DOHH2 (cell line): ENCODE data around the gene PEAK3.
A peak's percentile ranks its signal among the peaks of the same experiment; 100 is the strongest.

Experiments
- H3F3A ChIP-seq: fragments of 200-600 bp; sonication (generic), shearing (Covaris generic); 2 replicates; pipeline ENCODE4 v1.6.0; 2016; ENCODE audit warnings: antibody characterized with exemption, mild to moderate bottlenecking; ENCODE audit not compliant: control insufficient read depth, insufficient read depth
- H3K27ac ChIP-seq: fragments of 200-600 bp; sonication (generic); 2 replicates; pipeline ENCODE4 v1.5.1; 2014; ENCODE audit warnings: low read depth, mild to moderate bottlenecking, low read length, moderate library complexity
- H3K27me3 ChIP-seq: fragments of 200-600 bp; sonication (generic); 2 replicates; pipeline ENCODE4 v1.6.1; 2014; ENCODE audit warnings: mild to moderate bottlenecking, low read length, mixed read lengths; ENCODE audit not compliant: control insufficient read depth
- H3K36me3 ChIP-seq: fragments of 200-600 bp; sonication (generic); 2 replicates; pipeline ENCODE4 v1.6.1; 2014; ENCODE audit warnings: mild to moderate bottlenecking, low read length, moderate library complexity, mixed read lengths; ENCODE audit not compliant: control insufficient read depth
- H3K4me1 ChIP-seq: fragments of 200-600 bp; sonication (generic); 2 replicates; pipeline ENCODE4 v1.6.1; 2014; ENCODE audit warnings: mild to moderate bottlenecking, low read length, mixed read lengths; ENCODE audit not compliant: control insufficient read depth
- H3K4me2 ChIP-seq: fragments of 200-600 bp; sonication (generic); 2 replicates; pipeline ENCODE4 v1.6.0; 2014; ENCODE audit warnings: mild to moderate bottlenecking, low read length, moderate library complexity
- H3K4me3 ChIP-seq: fragments of 200-600 bp; sonication (generic); 2 replicates; pipeline ENCODE4 v1.5.1; 2014; ENCODE audit warnings: mild to moderate bottlenecking, low read length, mixed read lengths
- H3K79me2 ChIP-seq: fragments of 200-600 bp; sonication (generic); 2 replicates; pipeline ENCODE4 v1.6.1; 2014; ENCODE audit warnings: mild to moderate bottlenecking, low read length, mixed read lengths; ENCODE audit not compliant: control insufficient read depth
- H3K9me2 ChIP-seq: fragments of 200-600 bp; sonication (generic); replicated peaks from 2 replicates; pipeline ENCODE4 v1.6.1; 2014; ENCODE audit warnings: mild to moderate bottlenecking, low read length, mixed read lengths; ENCODE audit not compliant: control insufficient read depth
- H3K9me3 ChIP-seq: fragments of 200-600 bp; sonication (generic); 2 replicates; pipeline ENCODE4 v1.6.1; 2014; ENCODE audit warnings: antibody characterized with exemption, low read length, mixed read lengths; ENCODE audit not compliant: control insufficient read depth, insufficient read depth
- H4K20me1 ChIP-seq: fragments of 200-600 bp; sonication (generic); 2 replicates; pipeline ENCODE4 v1.6.0; 2014; ENCODE audit warnings: low read depth, mild to moderate bottlenecking, antibody characterized with exemption, low read length, moderate library complexity; ENCODE audit not compliant: control insufficient read depth, insufficient read depth
- EZH2phosphoT487 ChIP-seq: fragments of 200-600 bp; sonication (generic); IDR thresholded peaks from 2 replicates; pipeline ENCODE4 v1.6.1; 2017; ENCODE audit warnings: borderline replicate concordance, mild to moderate bottlenecking, antibody characterized with exemption, low read length, moderate library complexity, mixed read lengths
- TF ChIP-seq, protein P1 (sequence below): fragments of 200-600 bp; sonication (generic); IDR thresholded peaks from one replicate; pipeline ENCODE4 v1.5.1; 2014; ENCODE audit warnings: antibody characterized with exemption, mild to moderate bottlenecking, low read depth, low read length; ENCODE audit not compliant: poor library complexity, severe bottlenecking

The PEAK3 gene

DNA sequence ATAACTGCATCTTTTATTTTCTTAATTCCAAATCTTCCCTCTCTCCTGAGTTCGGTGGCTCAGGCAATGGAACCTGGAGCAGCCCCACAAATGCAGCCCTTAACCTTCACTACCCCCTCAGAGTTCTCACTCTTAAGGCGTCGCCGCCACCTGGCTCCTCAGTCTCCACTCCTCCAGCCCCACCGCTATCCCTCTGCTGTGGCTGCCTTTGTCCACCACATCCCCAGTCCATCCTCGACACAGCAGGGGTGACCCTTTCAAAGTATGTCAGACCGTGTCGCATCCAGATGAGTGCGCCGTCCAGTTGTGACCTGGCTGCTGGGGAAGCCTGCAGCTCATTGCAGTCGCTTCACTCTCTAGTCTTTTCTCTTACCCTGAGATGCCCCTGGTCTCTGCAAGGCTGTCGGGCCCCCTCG, 47.5 kb upstream of the PEAK3 start:
- peaks cover 96% of the 10 kb centered on the region for H3K79me2 ChIP-seq

DNA sequence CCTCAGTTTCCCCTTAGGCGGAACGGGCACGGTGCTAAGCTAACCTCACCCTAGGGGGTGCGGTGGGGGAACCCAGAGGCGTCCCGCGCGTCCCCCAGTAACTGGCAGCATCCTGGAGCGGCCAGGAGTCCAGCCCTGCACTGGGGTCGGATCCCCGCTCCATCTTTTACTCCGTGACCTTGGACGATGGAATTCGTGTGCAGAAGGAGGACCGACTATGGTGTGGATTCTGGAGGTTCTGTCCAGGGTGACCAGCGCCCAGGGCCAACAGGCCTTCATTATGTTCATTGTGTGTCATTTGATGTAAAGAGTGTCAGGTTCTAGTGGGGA, 47.1 kb upstream of the PEAK3 start:
- Histone ChIP-seq H3K4me1 (peaks cover 83% of the 10 kb centered on the region), H3K79me2 (peaks cover 96% of the 10 kb centered on the region), H3K9me2 (no peaks in the 10 kb centered on the region), H4K20me1 (peaks cover 9% of the 10 kb centered on the region), H3K36me3 (peaks cover 58% of the 10 kb centered on the region), H3K4me2 (peak overlapping the region; percentile 89), H3K27me3 (no peaks in the 10 kb centered on the region), H3F3A (peaks cover 11% of the 10 kb centered on the region), H3K27ac (peak overlapping the region; percentile 58), H3K9me3 (peaks cover 8% of the 10 kb centered on the region; the same call in 1 of the 2 replicates), H3K4me3 (peak overlapping the region; percentile 92)
- no peak for TF ChIP-seq EZH2phosphoT487
- TF ChIP-seq, protein P1, sequence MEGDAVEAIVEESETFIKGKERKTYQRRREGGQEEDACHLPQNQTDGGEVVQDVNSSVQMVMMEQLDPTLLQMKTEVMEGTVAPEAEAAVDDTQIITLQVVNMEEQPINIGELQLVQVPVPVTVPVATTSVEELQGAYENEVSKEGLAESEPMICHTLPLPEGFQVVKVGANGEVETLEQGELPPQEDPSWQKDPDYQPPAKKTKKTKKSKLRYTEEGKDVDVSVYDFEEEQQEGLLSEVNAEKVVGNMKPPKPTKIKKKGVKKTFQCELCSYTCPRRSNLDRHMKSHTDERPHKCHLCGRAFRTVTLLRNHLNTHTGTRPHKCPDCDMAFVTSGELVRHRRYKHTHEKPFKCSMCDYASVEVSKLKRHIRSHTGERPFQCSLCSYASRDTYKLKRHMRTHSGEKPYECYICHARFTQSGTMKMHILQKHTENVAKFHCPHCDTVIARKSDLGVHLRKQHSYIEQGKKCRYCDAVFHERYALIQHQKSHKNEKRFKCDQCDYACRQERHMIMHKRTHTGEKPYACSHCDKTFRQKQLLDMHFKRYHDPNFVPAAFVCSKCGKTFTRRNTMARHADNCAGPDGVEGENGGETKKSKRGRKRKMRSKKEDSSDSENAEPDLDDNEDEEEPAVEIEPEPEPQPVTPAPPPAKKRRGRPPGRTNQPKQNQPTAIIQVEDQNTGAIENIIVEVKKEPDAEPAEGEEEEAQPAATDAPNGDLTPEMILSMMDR = no peak

More for the DNA sequence above, 47.5 kb upstream of the PEAK3 start:
- peak overlapping the region; percentile 89 for H3K4me2 ChIP-seq
- TF ChIP-seq, protein P1 = no peak
- TF ChIP-seq EZH2phosphoT487 = no peak
- peak overlapping the region; percentile 92 for H3K4me3 ChIP-seq
- H3K4me1 ChIP-seq = peaks cover 80% of the 10 kb centered on the region
- H4K20me1 ChIP-seq = peaks cover 12% of the 10 kb centered on the region
- H3K36me3 ChIP-seq = peaks cover 58% of the 10 kb centered on the region
- H3K9me3 ChIP-seq = peaks cover 12% of the 10 kb centered on the region; the same call in 1 of the 2 replicates
- H3K9me2 ChIP-seq = no peaks in the 10 kb centered on the region
- no peak overlapping the region for H3K27ac ChIP-seq
- H3F3A ChIP-seq = peaks cover 11% of the 10 kb centered on the region
- H3K27me3 ChIP-seq = no peaks in the 10 kb centered on the region

DNA sequence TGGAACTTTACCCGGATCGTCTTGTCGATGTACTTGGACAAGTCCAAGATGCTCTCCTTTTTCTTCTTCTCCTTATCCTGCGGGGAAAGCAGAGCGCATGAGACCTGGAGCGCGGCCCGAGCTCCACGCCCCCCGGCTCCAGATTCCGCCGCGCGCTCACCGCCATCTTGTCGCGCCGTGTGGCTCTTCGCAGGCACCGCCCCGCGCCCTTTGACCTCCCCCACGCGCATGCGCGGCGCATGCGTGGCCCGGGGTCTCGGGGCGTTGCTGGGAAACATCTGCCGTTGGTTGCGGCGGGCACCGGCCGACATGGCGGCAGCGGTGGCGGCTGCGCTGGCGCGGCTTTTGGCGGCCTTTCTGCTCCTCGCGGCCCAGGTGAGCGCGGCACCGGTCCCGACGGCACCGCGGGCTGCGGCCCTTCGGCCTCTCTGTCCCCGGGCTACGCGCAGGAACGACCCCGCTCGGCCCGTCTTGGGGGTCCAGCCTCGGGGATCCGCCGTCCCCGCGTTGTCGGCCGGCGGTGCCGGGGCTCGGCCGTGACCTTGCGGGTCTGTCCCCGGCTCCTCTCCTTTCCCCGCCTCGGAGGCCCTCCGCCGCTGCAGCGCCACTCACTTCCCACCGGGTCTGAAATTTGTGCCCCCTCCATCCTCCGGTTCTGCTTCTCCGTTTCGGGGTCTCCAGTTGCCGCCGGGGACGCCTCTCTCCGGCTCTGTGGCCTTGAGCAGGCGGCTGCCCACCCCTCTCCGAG, 46.6 kb upstream of the PEAK3 start, which contains the start of the genes LSM7 and SPPL2B:
Gene LSM7, minus strand, starts transcription at position 186 of the 748 bp plus-strand sequence. Its CDS starts 20 bp downstream, at position 166.
Gene SPPL2B, plus strand, starts transcription at position 284 of the 748 bp plus-strand sequence. Its CDS starts 26 bp downstream, at position 310.
- TF ChIP-seq, protein P1 = no peak
- TF ChIP-seq EZH2phosphoT487 = no peak
- H3K79me2 ChIP-seq = peaks cover 92% of the 10 kb centered on the region
- peak within 1 kb of the TSS; percentile 89 for H3K4me2 ChIP-seq
- H3K27me3 ChIP-seq = no peaks in the 10 kb centered on the region
- peak within 1 kb of the TSS; percentile 58 for H3K27ac ChIP-seq
- H4K20me1 ChIP-seq = peaks cover 6% of the 10 kb centered on the region
- H3K4me1 ChIP-seq = peaks cover 80% of the 10 kb centered on the region
- no peaks in the 10 kb centered on the region for H3K9me2 ChIP-seq
- peaks cover 57% of the 10 kb centered on the region for H3K36me3 ChIP-seq
- H3K9me3 ChIP-seq = peaks cover 3% of the 10 kb centered on the region; the same call in 1 of the 2 replicates
- peaks cover 11% of the 10 kb centered on the region for H3F3A ChIP-seq
- peak within 1 kb of the TSS; percentile 92 for H3K4me3 ChIP-seq
